Mammary microvascular endothelial cell (primary cell): ENCODE results near the gene SENP7. TPM values are rescaled to one million over a fixed set of nuclear protein-coding genes. Genes with fewer than 3 reads are reported as not detected.

Source experiments
- total RNA-seq: library from RNA; depleted of rRNA; stranded (reverse); fragments of >200 nt; gene quantifications from 2 replicates; pipeline ENCODE4 v1.2.3, GENCODE V29; 2015

SENP7 gene
- total RNA-seq: 3.5 TPM in 2 replicates

GRCh38 chr3:101512646-101513418 is at the start of gene SENP7:
Gene SENP7, minus strand, starts transcription at chr3:101513212. Its CDS starts 82 bp downstream, at chr3:101513130.

GRCh38 chr3:101561630-101562328 is 48.8 kb upstream of the SENP7 start, which contains the start of gene TRMT10C:
Gene TRMT10C, plus strand, starts transcription at chr3:101561868. Its CDS starts 2,914 bp downstream, at chr3:101564782.

GRCh38 chr3:101320475-101320874 is 192.5 kb downstream of the SENP7 start, which contains the start of gene IMPG2:
Gene IMPG2, minus strand, starts transcription at chr3:101320575. Its CDS starts 203 bp downstream, at chr3:101320372.

Other genes starting within 250 kb of the SENP7 start
- gene IMPG2, start 192.6 kb downstream of the SENP7 start, total RNA-seq: under 0.01 and 0.07 TPM in 2 replicates
- 26.2 and 30.5 TPM in 2 replicates for gene TRMT10C, start 48.7 kb upstream of the SENP7 start, total RNA-seq
- 60.6 and 62.5 TPM in 2 replicates for gene PCNP, start 61.0 kb upstream of the SENP7 start, total RNA-seq
- gene ZBTB11, start 163.9 kb upstream of the SENP7 start, total RNA-seq: 12.2 and 12.7 TPM in 2 replicates
- 1,638 and 2,028 TPM in 2 replicates for gene RPL24, start 173.5 kb upstream of the SENP7 start, total RNA-seq
- gene CEP97, start 211.4 kb upstream of the SENP7 start, total RNA-seq: 4.7 and 7.7 TPM in 2 replicates